HEK293 (cell line): ENCODE data around the gene OGFOD2.

Experiments
- OSR2 ChIP-seq: fragments of 450-650 bp; formaldehyde crosslinking; IDR thresholded peaks from 2 replicates; pipeline ENCODE4 v1.5.1; 2016; ENCODE audit warnings: missing biosample characterization, missing genetic modification characterization
- TF ChIP-seq, protein P1 (sequence below): fragments of 450-650 bp; formaldehyde crosslinking; IDR thresholded peaks from 2 replicates; pipeline ENCODE4 v1.5.1; 2016; ENCODE audit warnings: missing biosample characterization, missing genetic modification characterization

DNA sequence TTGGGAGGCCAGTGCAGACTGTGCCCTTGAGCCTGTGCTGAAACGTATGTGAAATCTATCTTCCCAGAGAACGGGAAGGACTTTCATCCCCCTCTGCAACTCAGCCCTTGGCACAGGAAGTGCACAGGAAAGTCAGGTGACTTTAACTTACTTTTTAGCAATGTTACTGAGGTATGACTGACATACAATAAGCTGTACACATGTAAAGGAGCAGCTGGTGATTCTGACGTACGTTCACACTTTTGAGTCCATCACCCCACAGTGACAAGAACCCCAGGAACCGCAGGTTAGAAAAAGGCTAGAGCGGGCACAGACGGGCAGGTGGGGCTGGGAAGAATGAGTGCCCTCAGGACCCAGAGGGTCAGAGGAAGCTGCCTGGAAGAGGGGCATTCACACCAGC is 53.4 kb downstream of the OGFOD2 start:
- TF ChIP-seq OSR2 = no peak
- TF ChIP-seq, protein P1, sequence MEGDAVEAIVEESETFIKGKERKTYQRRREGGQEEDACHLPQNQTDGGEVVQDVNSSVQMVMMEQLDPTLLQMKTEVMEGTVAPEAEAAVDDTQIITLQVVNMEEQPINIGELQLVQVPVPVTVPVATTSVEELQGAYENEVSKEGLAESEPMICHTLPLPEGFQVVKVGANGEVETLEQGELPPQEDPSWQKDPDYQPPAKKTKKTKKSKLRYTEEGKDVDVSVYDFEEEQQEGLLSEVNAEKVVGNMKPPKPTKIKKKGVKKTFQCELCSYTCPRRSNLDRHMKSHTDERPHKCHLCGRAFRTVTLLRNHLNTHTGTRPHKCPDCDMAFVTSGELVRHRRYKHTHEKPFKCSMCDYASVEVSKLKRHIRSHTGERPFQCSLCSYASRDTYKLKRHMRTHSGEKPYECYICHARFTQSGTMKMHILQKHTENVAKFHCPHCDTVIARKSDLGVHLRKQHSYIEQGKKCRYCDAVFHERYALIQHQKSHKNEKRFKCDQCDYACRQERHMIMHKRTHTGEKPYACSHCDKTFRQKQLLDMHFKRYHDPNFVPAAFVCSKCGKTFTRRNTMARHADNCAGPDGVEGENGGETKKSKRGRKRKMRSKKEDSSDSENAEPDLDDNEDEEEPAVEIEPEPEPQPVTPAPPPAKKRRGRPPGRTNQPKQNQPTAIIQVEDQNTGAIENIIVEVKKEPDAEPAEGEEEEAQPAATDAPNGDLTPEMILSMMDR = no peak
